ENCODE measurements around the gene BANF2.

GRCh38 chr20:17688965-17689364 lies 10.8 kb upstream of the BANF2 start:
- no peak for TF ChIP-seq ARNT (IDR thresholded peaks at IDR 0.05)
- no peak for TF ChIP-seq ELF4 (IDR thresholded peaks at IDR 0.05)
- no peak for TF ChIP-seq SUZ12 (IDR thresholded peaks at IDR 0.05)
- TF ChIP-seq, protein P1, sequence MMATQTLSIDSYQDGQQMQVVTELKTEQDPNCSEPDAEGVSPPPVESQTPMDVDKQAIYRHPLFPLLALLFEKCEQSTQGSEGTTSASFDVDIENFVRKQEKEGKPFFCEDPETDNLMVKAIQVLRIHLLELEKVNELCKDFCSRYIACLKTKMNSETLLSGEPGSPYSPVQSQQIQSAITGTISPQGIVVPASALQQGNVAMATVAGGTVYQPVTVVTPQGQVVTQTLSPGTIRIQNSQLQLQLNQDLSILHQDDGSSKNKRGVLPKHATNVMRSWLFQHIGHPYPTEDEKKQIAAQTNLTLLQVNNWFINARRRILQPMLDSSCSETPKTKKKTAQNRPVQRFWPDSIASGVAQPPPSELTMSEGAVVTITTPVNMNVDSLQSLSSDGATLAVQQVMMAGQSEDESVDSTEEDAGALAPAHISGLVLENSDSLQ (IDR thresholded peaks at IDR 0.05), result no peak
- no peak for TF ChIP-seq ZNF384 (IDR thresholded peaks at IDR 0.05)
- no peak for TF ChIP-seq FOXM1 (IDR thresholded peaks at IDR 0.05; ENCODE audit: borderline replicate concordance)
- no peak for TF ChIP-seq BHLHE40 (IDR thresholded peaks at IDR 0.05; ENCODE audit: borderline replicate concordance)
- no peak for TF ChIP-seq TARDBP (IDR thresholded peaks at IDR 0.05)
- no peak for TF ChIP-seq SP1 (IDR thresholded peaks at IDR 0.05)
- TF ChIP-seq HDGF (IDR thresholded peaks at IDR 0.05; ENCODE audit: borderline replicate concordance), result no peak
- TF ChIP-seq L3MBTL2 (conservative IDR thresholded peaks at IDR 0.05), result no peak
